Thyroid gland (tissue), 4 donors: ENCODE measurements around the gene CFHR3. TPM values are rescaled to one million over a fixed set of nuclear protein-coding genes. Genes with fewer than 3 reads are reported as not detected.

Source experiments
- DNase-seq, 2 donors: peaks; one replicate each; pipeline ENCODE4 v3.0.0-alpha.2; 2019
- H3K27ac ChIP-seq, 3 donors: fragments of 200-600 bp; sonication (generic); 1 replicate in 2 of 3; 2 replicates in 1 of 3; pipeline ENCODE4 v1.5.1; 2016 to 2019; ENCODE audit warnings: mild to moderate bottlenecking in 1 of 3, moderate library complexity in 1 of 3
- H3K27me3 ChIP-seq: fragments of 200-600 bp; sonication (generic); one replicate; pipeline ENCODE4 v1.5.1; 2019
- H3K36me3 ChIP-seq, 2 donors: fragments of 200-600 bp; sonication (generic); one replicate each; pipeline ENCODE4 v1.5.1; 2016 to 2019
- H3K4me1 ChIP-seq, 2 donors: fragments of 200-600 bp; sonication (generic); one replicate each; pipeline ENCODE4 v1.5.1; 2017 to 2019
- H3K4me3 ChIP-seq, 3 donors: fragments of 200-600 bp; sonication (generic); replicated peaks in 1 of 3; 1 replicate in 2 of 3; 2 replicates in 1 of 3; pipeline ENCODE4 v1.5.1; 2016; ENCODE audit warnings: mild to moderate bottlenecking in 1 of 3
- H3K9me3 ChIP-seq: fragments of 200-600 bp; sonication (generic); one replicate; pipeline ENCODE4 v1.5.1; 2017
- POLR2A ChIP-seq, 2 donors: fragments of 450-650 bp; IDR thresholded peaks; one replicate each; pipeline ENCODE4 v1.6.1; 2017; ENCODE audit warnings: antibody characterized with exemption in 2 of 2, mild to moderate bottlenecking in 2 of 2, moderate library complexity in 1 of 2
- WGBS, 2 donors: methylation state at CpG; one replicate each; pipeline ENCODE4 v1.1.5; 2017; 5-methylcytosine and 5-hydroxymethylcytosine counted together
- intact Hi-C: fragments of 100-400 bp; cut with DNase I; formaldehyde crosslinking; loops from one replicate; pipeline ENCODE4 v1.15.1; 2023
- total RNA-seq, 4 donors: library from RNA; depleted of rRNA; stranded (reverse); fragments of >200 nt; gene quantifications; one replicate each; pipeline ENCODE4 v1.2.3, GENCODE V29; 2016
- TF ChIP-seq, protein P1 (sequence below), 6 experiments: fragments of 200-600 bp in 3 of 6; fragments of 450-650 bp in 3 of 6; sonication (generic) in 3 of 6; IDR thresholded peaks; one replicate each; pipeline ENCODE4 v1.5.1; 2016 to 2019; ENCODE audit warnings: antibody characterized with exemption in 6 of 6, mild to moderate bottlenecking in 2 of 6, inconsistent platforms in 1 of 6, moderate library complexity in 1 of 6

CFHR3 gene
- total RNA-seq = 1 to 10 TPM in 1 of 4 donors, under 1 TPM in 2, not detected in 1; 0.22 to 1.5 (median 0.27) TPM

GRCh38 chr1:196774603-196775002 is at the start of gene CFHR3:
CFHR3 (plus strand) TSS chr1:196774840; CDS start chr1:196774887, 47 bp downstream.
- no peaks in the 10 kb centered on the region for H3K36me3 ChIP-seq
- no peaks in the 10 kb centered on the region for H3K4me1 ChIP-seq
- TF ChIP-seq, protein P1, sequence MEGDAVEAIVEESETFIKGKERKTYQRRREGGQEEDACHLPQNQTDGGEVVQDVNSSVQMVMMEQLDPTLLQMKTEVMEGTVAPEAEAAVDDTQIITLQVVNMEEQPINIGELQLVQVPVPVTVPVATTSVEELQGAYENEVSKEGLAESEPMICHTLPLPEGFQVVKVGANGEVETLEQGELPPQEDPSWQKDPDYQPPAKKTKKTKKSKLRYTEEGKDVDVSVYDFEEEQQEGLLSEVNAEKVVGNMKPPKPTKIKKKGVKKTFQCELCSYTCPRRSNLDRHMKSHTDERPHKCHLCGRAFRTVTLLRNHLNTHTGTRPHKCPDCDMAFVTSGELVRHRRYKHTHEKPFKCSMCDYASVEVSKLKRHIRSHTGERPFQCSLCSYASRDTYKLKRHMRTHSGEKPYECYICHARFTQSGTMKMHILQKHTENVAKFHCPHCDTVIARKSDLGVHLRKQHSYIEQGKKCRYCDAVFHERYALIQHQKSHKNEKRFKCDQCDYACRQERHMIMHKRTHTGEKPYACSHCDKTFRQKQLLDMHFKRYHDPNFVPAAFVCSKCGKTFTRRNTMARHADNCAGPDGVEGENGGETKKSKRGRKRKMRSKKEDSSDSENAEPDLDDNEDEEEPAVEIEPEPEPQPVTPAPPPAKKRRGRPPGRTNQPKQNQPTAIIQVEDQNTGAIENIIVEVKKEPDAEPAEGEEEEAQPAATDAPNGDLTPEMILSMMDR (IDR thresholded peaks at IDR 0.05) = no peak
- TF ChIP-seq POLR2A (IDR thresholded peaks at IDR 0.05) = no peak
- H3K9me3 ChIP-seq = no peaks in the 10 kb centered on the region
- no peak within 1 kb of the TSS for H3K27ac ChIP-seq
- DNase-seq = no peak
- no peaks in the 10 kb centered on the region for H3K27me3 ChIP-seq
- intact Hi-C loops = no loop called here
- no peak within 1 kb of the TSS for H3K4me3 ChIP-seq

DNA sequence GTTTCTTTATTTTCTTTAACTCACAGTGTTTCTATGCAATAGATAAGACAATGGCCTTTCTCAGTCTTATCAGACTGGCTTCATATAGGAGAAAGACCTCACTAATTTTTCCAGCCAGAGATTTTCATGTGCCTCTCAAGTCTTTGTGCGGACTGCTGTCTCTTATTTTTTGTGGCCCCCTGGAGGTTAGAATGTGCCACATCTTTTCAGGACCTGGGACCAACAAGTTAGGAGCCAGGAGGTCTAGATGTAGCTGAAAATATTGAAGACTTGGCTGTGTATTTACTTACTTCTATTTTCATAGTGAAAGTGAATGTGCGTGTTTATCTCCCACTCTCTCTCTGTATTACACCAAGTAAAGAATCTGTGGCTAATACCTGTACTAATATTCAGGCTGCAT is 42.1 kb upstream of the CFHR3 start:
- Histone ChIP-seq H3K4me3 (no peak overlapping the region), H3K36me3 (no peaks in the 10 kb centered on the region), H3K9me3 (no peaks in the 10 kb centered on the region), H3K4me1 (no peaks in the 10 kb centered on the region), H3K27me3 (no peaks in the 10 kb centered on the region), H3K27ac (no peak overlapping the region)
- intact Hi-C loops = no loop called here
- no peak for DNase-seq
- TF ChIP-seq POLR2A (IDR thresholded peaks at IDR 0.05) = no peak
- TF ChIP-seq, protein P1 (IDR thresholded peaks at IDR 0.05) = no peak
- 98% methylated on average over 2 of the region's 2 CpGs for WGBS, 2 donors

- DNase-seq = no peak
- H3K27ac ChIP-seq = no peak overlapping the region
- no peaks in the 10 kb centered on the region for H3K27me3 ChIP-seq
- no peaks in the 10 kb centered on the region for H3K4me1 ChIP-seq
- TF ChIP-seq, protein P1 (IDR thresholded peaks at IDR 0.05) = no peak
- TF ChIP-seq POLR2A (IDR thresholded peaks at IDR 0.05) = no peak
- 81 to 85% methylated on average over 11 of the region's 11 CpGs for WGBS, 2 donors
- no peaks in the 10 kb centered on the region for H3K9me3 ChIP-seq
- H3K4me3 ChIP-seq = no peak overlapping the region
- no peaks in the 10 kb centered on the region for H3K36me3 ChIP-seq
- intact Hi-C loops = no loop called here
These were observed 41.3 kb upstream of the CFHR3 start for GRCh38 chr1:196733091-196733970.

DNA sequence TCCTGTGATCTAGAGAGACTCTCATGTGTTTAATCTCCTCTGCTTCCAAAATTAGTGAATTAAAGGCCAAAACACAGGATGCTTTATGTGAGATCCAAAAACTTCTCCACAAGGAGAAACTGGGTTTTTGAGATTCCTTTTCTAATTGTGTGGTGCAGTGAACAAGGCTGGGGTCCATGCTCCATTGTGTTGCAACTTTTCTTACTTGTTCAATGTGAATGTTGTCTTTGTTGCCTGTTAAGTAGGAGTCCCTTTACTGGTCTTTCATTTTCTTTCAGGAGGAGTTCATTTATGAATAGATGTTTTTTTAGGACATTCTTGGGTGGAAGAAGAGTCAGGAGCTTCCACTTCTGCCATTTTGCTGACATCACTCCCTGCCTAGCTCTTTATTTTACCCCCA is 40.6 kb upstream of the CFHR3 start:
- Histone ChIP-seq H3K27ac (no peak overlapping the region), H3K4me3 (no peak overlapping the region), H3K36me3 (peaks cover 0 to 6% of the 10 kb centered on the region in 2 donors), H3K4me1 (no peaks in the 10 kb centered on the region), H3K9me3 (no peaks in the 10 kb centered on the region), H3K27me3 (no peaks in the 10 kb centered on the region)
- DNase-seq = no peak
- TF ChIP-seq, protein P1 (IDR thresholded peaks at IDR 0.05) = no peak
- no peak for TF ChIP-seq POLR2A (IDR thresholded peaks at IDR 0.05)
- intact Hi-C loops = no loop called here

- no peak for DNase-seq
- Histone ChIP-seq H3K9me3 (no peaks in the 10 kb centered on the region), H3K27ac (no peak overlapping the region), H3K4me3 (no peak overlapping the region), H3K4me1 (no peaks in the 10 kb centered on the region), H3K36me3 (peaks cover 0 to 6% of the 10 kb centered on the region in 2 donors), H3K27me3 (no peaks in the 10 kb centered on the region)
- TF ChIP-seq, protein P1 (IDR thresholded peaks at IDR 0.05) = no peak
- no peak for TF ChIP-seq POLR2A (IDR thresholded peaks at IDR 0.05)
- intact Hi-C loops = no loop called here
- WGBS, 2 donors = 86 to 89% methylated on average over 2 of the region's 2 CpGs
These were observed 40.2 kb upstream of the CFHR3 start for GRCh38 chr1:196734460-196734859.
